ENCODE measurements around the gene DNAL4.

DNA sequence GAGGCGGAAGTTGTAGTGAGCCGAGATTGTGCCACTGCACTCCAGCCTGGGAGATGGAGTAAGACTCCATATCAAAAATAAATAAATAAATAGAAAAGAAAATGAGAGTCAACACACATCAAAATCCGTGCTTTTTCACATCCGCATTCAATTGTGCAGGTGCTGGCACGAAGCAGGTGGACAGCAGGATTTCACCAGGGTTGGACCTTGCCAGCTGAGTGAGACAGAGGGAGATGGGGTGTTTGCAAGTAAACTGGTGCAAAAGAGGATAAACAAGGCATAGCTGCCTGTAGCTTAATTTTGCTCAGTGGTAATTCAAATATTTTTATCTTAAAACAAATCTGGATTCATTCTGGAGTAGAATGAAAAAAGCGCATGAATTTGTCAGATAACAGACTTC, 23.3 kb upstream of the DNAL4 start:
- TF ChIP-seq CTCF (IDR thresholded peaks at IDR 0.05): no peak
- TF ChIP-seq POLR2A (IDR thresholded peaks at IDR 0.05): no peak
